ENCODE data around the gene GALNT7. TPM values are rescaled to one million over a fixed set of nuclear protein-coding genes. Genes with fewer than 3 reads are reported as not detected.

GALNT7 gene
- total RNA-seq, 1 experiment from 2014 or later: 16.8 TPM

- ChIA-PET POLR2A (no interaction called here), CTCF (interaction anchor here (0.5 to 0.6 kb wide), 2 partner anchors 96 to 99 kb away, joined by 4 to 8 read pairs; no protein-coding TSS in a partner anchor)
- no TSS peak for BruUV-seq (replicated peaks)
- DNase-seq: peak; percentile 59 to 63
- no peak for TF ChIP-seq CTCF (IDR thresholded peaks at IDR 0.05; ENCODE audit: insufficient read depth in 1 of 2, low read depth in 1 of 2, low read length in 1 of 2, severe bottlenecking in 1 of 2, unreplicated experiment in 1 of 2)
- Mint-ChIP-seq H3K9me3 (ENCODE audit: unreplicated experiment) (no peaks in the 10 kb centered on the region), H3K36me3 (ENCODE audit: insufficient read depth, unreplicated experiment) (no peaks in the 10 kb centered on the region), H3K4me3 (ENCODE audit: unreplicated experiment) (peak overlapping the region; percentile 34), H3K4me1 (ENCODE audit: low read depth, unreplicated experiment) (peaks cover 6% of the 10 kb centered on the region), H3K27me3 (ENCODE audit: insufficient read depth, unreplicated experiment) (no peaks in the 10 kb centered on the region), H3K27ac (ENCODE audit: unreplicated experiment) (peak overlapping the region; percentile 41)
- Histone ChIP-seq H3K9me3 (no peaks in the 10 kb centered on the region), H3K4me1 (no peaks in the 10 kb centered on the region), H3K36me3 (ENCODE audit: control insufficient read depth, insufficient read depth, low read length) (no peaks in the 10 kb centered on the region), H3K27me3 (replicated peaks; ENCODE audit: control insufficient read depth, insufficient read depth, low read length) (no peaks in the 10 kb centered on the region), H3K4me3 (ENCODE audit: low read depth, low read length) (no peak overlapping the region)
- intact Hi-C loops (cut with micrococcal nuclease; ENCODE audit: unreplicated experiment): loop anchor here (2.0 kb wide), 1 partner anchor 48 kb away; the partner anchor contains the start of gene GALNT7
Observed at GRCh38 chr4:173121076-173121561, 47.5 kb upstream of the GALNT7 start.

DNA sequence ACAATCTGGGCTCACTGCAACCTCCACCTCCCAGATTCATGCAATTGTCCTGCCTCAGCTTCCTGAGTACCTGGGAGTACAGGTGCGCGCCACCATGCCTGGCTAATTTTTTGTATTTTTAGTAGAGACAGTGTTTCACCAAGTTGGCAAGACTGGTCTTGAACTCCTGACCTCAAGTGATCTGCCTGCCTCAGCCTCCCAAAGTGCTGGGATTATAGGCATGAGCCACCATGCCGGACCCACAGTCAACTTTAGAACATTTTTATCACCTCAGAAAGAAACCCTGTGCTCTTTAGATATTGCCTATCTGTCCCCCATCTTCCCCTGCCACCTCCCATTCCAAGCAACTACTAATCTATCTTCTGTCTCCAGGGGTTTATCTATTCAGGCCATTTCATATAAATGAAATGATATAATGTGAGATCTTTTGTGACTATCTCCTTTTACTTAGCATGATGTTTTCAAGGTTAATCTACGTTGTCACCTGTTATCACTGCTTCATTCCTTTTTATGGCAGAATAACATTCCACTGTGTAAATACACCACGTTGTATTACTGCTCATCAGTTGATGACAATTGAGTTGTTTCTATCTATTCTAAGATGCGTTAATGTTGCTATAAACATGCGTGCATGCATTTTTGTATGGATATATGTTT, 44.3 kb upstream of the GALNT7 start:
- Mint-ChIP-seq H3K27ac (ENCODE audit: unreplicated experiment) (no peak overlapping the region), H3K4me1 (ENCODE audit: low read depth, unreplicated experiment) (peaks cover 6% of the 10 kb centered on the region), H3K27me3 (ENCODE audit: insufficient read depth, unreplicated experiment) (peaks cover 6% of the 10 kb centered on the region), H3K36me3 (ENCODE audit: insufficient read depth, unreplicated experiment) (no peaks in the 10 kb centered on the region), H3K9me3 (ENCODE audit: unreplicated experiment) (no peaks in the 10 kb centered on the region), H3K4me3 (ENCODE audit: unreplicated experiment) (no peak overlapping the region)
- no peaks in the 10 kb centered on the region for H3K36me3 ChIP-seq (ENCODE audit: control insufficient read depth, insufficient read depth, low read length)
- ChIA-PET POLR2A (no interaction called here), CTCF (no interaction called here)
- intact Hi-C loops (cut with micrococcal nuclease; ENCODE audit: unreplicated experiment): no loop called here
- H3K27me3 ChIP-seq (replicated peaks; ENCODE audit: control insufficient read depth, insufficient read depth, low read length): no peaks in the 10 kb centered on the region
- BruUV-seq (replicated peaks): no TSS peak
- DNase-seq: no peak
- H3K4me1 ChIP-seq: no peaks in the 10 kb centered on the region
- H3K4me3 ChIP-seq (ENCODE audit: low read depth, low read length): no peak overlapping the region
- H3K9me3 ChIP-seq: no peaks in the 10 kb centered on the region
- TF ChIP-seq CTCF (IDR thresholded peaks at IDR 0.05; ENCODE audit: insufficient read depth in 1 of 2, low read depth in 1 of 2, low read length in 1 of 2, severe bottlenecking in 1 of 2, unreplicated experiment in 1 of 2): no peak

- POLR2A ChIA-PET: no interaction called here
- Mint-ChIP-seq H3K36me3 (ENCODE audit: insufficient read depth, unreplicated experiment) (no peaks in the 10 kb centered on the region), H3K9me3 (ENCODE audit: unreplicated experiment) (no peaks in the 10 kb centered on the region), H3K4me1 (ENCODE audit: low read depth, unreplicated experiment) (peaks cover 6% of the 10 kb centered on the region), H3K27ac (ENCODE audit: unreplicated experiment) (no peak overlapping the region), H3K4me3 (ENCODE audit: unreplicated experiment) (no peak overlapping the region), H3K27me3 (ENCODE audit: insufficient read depth, unreplicated experiment) (peaks cover 6% of the 10 kb centered on the region)
- CTCF ChIA-PET: no interaction called here
- Histone ChIP-seq H3K4me3 (ENCODE audit: low read depth, low read length) (no peak overlapping the region), H3K36me3 (ENCODE audit: control insufficient read depth, insufficient read depth, low read length) (no peaks in the 10 kb centered on the region), H3K4me1 (no peaks in the 10 kb centered on the region), H3K9me3 (no peaks in the 10 kb centered on the region), H3K27me3 (replicated peaks; ENCODE audit: control insufficient read depth, insufficient read depth, low read length) (no peaks in the 10 kb centered on the region)
- BruUV-seq (replicated peaks): no TSS peak
- intact Hi-C loops (cut with micrococcal nuclease; ENCODE audit: unreplicated experiment): no loop called here
- no peak for TF ChIP-seq CTCF (IDR thresholded peaks at IDR 0.05; ENCODE audit: insufficient read depth in 1 of 2, low read depth in 1 of 2, low read length in 1 of 2, severe bottlenecking in 1 of 2, unreplicated experiment in 1 of 2)
- DNase-seq: no peak
Observed at GRCh38 chr4:173125216-173125812, 43.3 kb upstream of the GALNT7 start.

All from Caco-2 (cell line).